AG10803 (cell line): ENCODE measurements around the gene TRAIP.

Source experiments
- DNase-seq: peaks from one replicate; pipeline ENCODE4 v3.0.0; 2010; ENCODE audit warnings: low read depth
- H3K4me3 ChIP-seq: 2 replicates; pipeline ENCODE4 v1.5.1; 2011; ENCODE audit warnings: mild to moderate bottlenecking, low read length, control low read depth
- CTCF ChIP-seq: conservative IDR thresholded peaks from 2 replicates; pipeline ENCODE4 v1.5.1; 2011; ENCODE audit warnings: mild to moderate bottlenecking, low read length, control low read depth, inconsistent platforms

TRAIP gene

GRCh38 chr3:49873623-49874022 lies 17.3 kb upstream of the TRAIP start:
- DNase-seq: no peak
- H3K4me3 ChIP-seq: no peak overlapping the region
- TF ChIP-seq CTCF: no peak

- no peak for TF ChIP-seq CTCF
- DNase-seq: no peak
- H3K4me3 ChIP-seq: no peak overlapping the region
Measured at GRCh38 chr3:49872801-49873281, 16.5 kb upstream of the TRAIP start.

GRCh38 chr3:49871531-49872153 lies 15.3 kb upstream of the TRAIP start:
- no peak for TF ChIP-seq CTCF
- DNase-seq: no peak
- H3K4me3 ChIP-seq: no peak overlapping the region

- TF ChIP-seq CTCF: no peak
- no peak for DNase-seq
Measured at GRCh38 chr3:49869525-49870126, 13.3 kb upstream of the TRAIP start, which contains the start of gene CAMKV. Gene CAMKV (minus strand): TSS chr3:49869906. CDS start chr3:49862388, 7,518 bp downstream.

DNA sequence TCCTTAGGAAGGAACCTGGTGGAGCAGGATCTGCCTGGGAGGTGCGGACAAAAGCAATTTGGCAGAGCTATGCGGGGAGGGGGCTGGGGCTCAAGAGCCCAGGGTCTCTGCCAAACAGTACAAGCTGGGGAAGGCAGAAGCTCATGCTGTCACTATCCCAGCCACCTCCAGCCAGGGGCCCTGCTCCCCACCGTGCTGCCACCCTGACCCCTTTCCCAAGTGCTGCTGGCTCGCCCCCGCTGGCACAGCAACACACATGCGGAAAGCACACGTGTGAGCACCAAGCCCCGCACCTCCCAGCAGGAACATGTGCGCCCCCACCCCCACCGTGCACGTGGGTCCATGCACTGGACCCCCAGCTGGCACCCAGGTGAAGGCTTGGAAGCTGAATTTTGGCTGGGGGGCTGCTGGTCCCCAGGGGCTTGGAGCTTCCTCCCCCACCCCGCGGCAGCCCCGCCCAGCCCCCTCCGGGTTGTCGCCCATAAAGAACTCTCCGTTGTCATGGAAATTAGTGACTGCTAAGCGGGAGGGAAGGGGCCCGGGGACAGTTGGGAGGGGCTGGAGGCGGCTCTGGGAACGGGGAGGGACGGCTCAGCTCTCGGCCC lies 12.6 kb upstream of the TRAIP start:
- DNase-seq: no peak
- no peak for TF ChIP-seq CTCF
- H3K4me3 ChIP-seq: no peak overlapping the region

More at GRCh38 chr3:49869525-49870126, 13.3 kb upstream of the TRAIP start, which contains the start of gene CAMKV:
- H3K4me3 ChIP-seq: no peak within 1 kb of the TSS

GRCh38 chr3:49867871-49868321 lies 11.5 kb upstream of the TRAIP start:
- DNase-seq: peak; percentile 21
- no peak for TF ChIP-seq CTCF
- no peak overlapping the region for H3K4me3 ChIP-seq
